NCI-H2196 (cell line): ENCODE results near the gene ABHD14A.
A peak's percentile ranks its signal among the peaks of the same experiment; 100 is the strongest.

ENCODE experiments used
- DNase-seq: peaks from one replicate; lab custom pipeline; 2025; ENCODE audit not compliant: unreplicated experiment; lab: John Stamatoyannopoulos, UW

Gene ABHD14A

DNA sequence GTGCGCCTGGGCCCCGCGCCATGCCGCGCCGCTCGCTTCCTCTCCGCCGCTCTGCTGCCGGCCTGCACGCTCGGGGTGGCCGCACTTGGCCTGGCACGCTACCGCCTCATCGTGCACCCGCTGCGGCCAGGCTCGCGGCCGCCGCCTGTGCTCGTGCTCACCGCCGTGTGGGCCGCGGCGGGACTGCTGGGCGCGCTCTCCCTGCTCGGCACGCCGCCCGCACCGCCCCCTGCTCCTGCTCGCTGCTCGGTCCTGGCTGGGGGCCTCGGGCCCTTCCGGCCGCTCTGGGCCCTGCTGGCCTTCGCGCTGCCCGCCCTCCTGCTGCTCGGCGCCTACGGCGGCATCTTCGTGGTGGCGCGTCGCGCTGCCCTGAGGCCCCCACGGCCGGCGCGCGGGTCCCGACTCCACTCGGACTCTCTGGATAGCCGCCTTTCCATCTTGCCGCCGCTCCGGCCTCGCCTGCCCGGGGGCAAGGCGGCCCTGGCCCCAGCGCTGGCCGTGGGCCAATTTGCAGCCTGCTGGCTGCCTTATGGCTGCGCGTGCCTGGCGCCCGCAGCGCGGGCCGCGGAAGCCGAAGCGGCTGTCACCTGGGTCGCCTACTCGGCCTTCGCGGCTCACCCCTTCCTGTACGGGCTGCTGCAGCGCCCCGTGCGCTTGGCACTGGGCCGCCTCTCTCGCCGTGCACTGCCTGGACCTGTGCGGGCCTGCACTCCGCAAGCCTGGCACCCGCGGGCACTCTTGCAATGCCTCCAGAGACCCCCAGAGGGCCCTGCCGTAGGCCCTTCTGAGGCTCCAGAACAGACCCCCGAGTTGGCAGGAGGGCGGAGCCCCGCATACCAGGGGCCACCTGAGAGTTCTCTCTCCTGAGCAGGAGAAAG, 18.7 kb upstream of the ABHD14A start:
- no peak for DNase-seq

DNA sequence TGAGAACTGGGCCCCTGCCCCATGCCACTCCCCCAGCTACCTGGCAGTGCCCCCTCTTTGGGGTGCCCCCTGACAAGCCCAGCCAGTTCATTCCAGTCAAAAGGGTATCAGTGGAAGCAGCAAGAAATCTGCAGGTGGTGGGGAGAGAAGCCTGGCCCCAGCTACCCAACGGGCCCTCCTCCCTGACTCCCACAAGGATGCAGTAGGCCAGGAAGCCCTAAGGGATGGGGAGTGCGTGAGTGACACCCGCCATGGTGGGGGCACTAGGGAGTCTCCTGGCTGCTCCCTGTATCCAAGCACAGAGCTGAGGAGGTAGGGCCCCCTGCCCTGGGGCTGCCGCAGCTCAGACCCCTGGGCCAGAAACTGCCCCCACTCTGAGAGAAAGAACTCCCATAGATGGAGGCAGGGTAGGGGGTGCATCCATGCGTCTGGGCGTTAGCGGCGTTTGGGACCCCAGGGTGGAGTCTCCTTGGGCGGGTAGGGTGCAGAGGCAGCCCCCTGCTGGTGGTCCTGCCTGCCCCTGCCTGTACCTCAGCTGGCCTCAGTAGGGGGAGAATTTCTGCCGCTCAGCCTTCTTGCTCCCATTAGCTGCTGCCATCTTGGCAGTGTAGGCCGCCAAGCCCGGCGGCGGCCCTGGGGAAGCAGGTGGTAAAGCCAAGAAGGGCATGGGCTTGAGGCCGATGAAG, 17.2 kb upstream of the ABHD14A start:
- no peak for DNase-seq

DNA sequence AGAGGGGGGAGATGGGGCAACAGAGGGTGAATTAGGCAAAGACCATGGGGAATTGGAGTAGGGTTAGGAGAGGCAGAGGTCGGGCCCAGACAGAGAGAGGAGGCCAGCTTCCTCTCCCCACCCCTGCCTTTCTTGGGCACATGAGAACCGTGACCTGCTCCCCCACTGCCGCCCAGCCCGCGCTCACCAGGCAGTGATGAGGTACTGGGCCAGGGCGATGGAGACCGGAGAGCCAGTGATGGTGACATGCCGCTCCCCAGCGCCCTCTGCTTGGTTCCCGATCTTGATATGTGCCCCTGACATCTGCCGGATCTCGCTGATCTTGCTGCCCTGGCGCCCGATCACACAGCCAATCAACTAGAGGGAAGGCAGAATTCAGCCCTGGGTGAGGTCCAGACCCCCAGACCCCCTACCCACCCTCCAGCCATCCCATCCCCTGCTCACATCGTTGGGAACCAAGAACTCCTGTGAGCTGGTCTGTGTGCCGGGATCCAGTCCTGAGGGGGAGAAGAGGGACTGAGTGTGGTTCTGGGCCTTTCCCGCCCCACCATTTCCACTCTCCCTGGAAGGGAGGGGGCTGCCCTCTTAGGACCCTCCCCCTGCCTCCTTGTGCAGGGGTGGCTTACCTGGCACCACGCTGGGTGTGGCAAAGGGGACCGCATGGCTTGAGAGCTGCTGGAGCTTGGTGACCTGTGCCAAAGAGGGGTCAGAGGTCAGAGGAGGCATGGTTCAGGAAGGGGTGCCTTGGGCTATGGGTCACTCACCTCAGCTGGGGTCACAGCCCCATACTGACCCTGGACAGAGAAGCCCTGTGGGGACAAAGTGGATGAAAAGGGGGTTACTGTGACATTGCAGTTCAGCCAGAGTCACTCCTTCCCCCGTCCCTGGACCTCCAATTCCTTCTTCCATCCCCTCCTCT, 16.0 kb upstream of the ABHD14A start:
- DNase-seq: no peak

DNA sequence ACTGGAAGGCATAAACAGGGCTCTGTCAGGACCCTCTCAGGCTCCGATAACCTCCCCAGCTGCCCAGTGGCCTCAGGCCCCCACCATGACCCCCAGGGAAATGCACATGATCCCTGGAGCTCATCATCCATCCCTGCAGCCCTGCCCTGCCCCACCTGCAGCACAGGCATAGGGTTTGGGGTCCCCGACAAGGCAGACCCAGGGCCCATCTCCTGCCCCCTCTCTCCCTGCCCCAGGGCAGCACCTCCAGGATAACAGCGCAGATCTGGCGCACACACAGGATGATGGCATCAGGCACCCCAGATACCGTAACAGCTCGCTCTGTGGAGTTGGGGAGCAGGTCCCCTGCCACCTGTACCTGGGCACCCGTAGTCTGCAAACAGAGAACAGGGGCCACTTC, 15.2 kb upstream of the ABHD14A start:
- no peak for DNase-seq

DNA sequence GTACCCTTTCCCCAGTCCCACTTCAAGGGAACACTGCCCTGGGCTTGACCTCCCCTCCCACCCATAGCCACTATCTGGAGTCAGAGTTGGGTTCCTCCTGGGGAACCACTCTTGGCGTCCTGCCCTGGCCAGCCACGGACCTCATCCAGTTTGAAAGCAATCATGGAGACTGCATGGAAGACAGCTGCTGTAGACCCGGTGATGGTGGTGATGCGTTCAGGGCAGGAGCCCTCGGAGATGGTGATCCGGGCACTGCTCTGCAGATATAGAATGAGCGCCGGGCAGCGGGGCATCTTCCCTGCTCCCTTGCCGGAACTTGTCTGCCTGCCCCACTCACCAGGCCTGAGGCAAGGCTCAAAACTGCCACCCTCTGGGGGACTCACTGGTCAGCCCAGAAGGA, 14.5 kb upstream of the ABHD14A start:
- no peak for DNase-seq

DNA sequence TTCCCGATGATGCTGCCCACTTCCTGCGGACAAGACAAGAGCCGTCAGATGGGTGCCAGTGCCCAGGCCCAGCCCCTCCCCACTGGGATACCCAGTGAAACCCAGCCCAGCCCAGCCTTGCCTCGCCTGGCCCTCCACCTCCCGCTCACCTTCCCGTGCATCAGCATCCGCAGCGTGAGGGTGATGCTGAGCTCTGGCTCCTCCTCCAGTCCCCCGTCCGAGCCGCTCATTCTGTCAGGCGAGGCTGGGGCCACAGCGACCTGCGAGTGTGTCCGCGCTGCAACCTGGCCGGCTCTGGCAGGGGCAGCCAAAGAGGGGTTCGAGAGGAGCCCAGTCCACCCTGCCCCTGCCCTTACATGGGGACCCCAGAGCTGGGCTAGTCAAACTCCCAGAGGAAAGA, 13.9 kb upstream of the ABHD14A start:
- DNase-seq: no peak

DNA sequence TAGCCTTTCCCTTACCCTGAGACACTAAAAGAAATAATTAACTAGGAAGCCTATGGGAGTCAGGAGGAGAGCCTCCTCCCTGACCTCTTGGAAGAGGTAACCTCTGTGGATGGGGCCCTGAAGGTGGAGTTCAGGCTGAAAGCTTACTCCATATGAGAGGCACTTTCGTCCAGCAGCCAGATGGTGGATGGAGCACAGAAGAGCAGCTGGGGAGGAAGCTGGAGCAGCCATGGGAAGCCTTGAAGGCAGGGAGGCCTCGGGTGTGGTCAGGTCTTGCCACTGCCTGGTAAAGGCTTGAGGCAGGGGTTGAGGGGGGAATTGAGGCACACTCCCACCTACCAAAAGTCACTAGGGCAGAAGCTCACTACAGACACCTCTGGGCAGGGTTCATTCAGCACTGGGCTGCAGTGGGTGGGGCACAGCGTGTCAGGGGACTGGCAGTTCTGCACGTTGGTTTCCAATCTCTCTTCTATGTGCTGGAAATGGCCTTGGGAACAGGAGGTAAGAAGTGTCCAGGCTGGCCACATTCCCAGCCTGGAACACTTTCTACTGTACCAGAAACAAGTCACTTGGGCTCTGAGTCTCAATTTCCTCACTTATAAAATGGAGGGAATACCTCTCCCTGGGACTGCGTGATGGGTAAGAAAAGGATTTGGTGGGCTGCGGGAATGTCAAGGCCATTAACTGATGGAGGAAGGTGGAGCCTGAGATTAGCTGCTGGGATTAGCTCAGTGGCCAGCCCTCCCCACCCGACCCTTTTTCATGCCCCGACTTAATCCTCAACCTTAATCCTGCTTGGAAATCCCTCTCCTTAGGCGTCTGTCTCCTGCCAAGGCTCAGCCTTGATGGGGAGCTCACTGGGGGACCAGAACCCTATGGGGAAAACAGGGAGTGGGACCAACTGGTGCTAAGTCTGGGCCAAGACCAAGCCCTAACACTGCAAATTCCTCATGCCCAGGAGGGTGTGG, 13.0 kb upstream of the ABHD14A start:
- no peak for DNase-seq

DNA sequence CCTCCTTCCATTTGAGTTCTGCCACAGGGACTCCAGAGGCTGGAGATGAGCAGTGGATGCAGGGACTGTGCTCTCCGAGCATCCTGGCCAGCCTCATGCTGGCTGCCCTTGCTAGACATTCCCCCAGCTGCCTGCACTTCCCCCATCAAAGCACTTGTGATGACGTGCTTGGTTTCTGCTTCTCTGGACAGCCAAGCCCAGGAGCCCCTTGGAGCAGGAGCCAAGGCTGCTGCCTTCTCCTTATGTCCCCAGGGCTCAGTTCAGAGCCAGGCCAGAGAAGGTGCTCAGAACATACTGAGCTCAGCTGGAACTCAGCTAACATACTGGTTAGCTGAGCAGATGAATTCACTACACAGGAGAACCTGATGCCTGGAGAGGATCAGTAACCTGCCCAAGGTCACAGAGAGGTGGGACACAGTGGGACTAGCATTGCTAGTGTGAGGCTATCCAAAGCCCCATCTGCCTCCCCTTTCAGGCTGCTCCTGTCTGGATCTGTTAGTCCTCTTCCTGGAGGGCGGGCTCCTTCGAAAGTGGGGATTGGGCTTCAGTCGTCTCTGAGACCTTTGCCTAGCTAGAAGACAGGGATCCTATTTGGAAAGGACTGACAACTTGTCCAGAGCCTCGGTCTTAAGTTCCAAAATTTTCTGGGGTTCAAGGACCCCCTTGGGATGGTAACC, 11.9 kb upstream of the ABHD14A start:
- no peak for DNase-seq

DNA sequence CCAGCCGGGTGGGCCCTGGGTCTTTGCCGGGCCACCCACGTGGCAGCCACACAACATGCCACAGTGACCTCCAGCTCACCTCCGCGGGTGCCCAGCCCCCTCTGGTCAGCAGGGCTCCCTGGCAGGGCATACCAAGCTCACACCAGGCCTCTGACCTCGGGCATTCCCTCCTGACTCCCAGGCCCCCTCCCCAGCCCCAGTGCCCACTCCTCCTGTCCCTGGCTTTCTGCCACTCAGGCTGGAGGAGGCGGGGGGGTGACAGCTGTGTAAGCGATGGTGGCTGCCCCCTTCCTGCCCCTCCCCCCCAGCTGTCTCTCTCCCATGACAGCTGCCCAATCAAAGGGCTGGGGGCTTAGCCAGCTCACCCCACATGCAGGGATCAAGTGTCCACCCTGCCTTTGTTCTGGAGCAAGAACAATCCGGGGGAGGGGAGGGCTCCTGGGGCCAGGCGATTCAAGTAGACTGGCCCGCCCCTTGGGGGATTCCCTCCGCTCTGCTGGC, 10.9 kb upstream of the ABHD14A start:
- DNase-seq: no peak

DNA sequence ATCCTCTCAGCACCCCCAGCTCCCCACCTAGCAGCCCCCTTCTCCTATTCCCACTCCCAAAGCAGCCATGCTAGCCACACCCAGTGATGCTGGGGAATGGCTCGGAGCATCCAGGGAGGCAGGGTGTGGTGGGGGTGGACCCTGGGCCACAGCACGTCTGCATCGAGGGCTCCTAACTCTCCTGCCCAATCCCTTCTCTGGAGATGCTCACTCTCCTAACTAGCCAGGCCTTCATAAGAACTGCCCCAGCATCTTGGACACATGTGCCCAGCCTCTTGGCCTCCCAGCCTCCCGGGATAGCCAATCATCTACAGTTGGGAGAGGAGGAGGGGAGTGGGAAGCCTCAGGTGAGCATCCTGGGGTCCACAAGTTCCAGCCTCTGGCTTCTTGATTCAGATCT, 10.3 kb upstream of the ABHD14A start:
- no peak for DNase-seq

DNA sequence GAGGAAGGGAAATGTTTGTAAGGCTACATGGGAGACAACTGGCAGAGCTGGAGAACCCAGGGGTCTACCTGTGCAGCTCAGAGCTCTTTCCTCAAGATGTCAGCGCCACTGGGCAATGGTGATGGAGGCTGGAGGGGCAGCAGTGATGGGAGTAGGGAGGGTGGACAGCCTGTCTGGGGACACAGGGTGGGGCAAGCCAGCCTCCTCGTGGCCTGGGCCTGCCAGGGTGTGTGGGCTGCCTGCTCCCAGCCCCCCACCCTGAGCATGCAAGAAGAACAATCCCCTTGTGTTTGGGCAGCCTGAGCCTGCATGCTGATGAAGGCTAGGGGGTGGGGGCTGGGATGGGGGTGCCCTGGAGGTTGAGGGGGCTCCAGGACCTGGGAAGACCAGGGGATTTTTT, 8.8 kb upstream of the ABHD14A start:
- DNase-seq: no peak

DNA sequence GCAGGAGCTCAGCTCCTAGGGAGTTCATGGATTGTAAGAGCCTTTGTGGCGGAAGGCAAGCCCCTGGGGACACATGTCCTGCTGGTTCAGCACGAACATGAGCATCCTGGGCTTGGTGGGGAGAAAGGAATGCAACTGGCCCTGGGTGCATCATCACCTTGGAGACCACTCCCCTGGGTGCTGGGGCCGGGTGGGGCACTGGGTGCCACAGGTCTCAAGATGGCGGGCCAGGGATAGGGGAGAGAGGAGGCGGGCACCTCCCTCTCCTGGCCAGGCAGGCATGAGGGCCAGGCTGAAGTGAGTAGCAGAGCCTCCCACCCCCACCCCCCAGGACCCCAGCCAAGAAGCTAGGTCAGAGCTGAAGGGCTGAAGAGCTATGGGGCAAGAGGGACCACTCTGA, 8.4 kb upstream of the ABHD14A start:
- no peak for DNase-seq

DNA sequence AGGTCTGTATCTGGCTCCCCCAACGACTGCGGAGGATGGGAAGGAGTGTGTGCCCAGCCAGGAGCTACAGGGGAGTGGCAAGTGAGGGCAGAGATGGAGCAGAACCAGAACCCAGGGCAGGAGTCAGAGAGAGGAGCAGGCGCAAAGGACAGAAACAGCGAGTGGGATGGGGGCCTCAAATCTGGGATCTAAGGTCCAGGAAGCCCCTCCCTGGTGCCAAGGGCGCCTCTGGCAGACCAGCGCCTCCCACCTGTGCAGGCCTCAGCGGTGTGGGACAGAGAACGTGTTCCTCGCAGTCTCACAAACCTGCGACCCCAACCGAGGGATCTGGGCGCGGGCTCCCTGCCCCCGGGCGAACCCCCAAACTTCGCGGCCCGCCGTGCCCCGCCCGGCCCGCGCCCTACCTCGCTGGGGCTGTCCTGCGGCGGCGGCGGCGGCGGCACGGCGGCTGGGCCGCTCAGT, 7.9 kb upstream of the ABHD14A start:
- DNase-seq: no peak

DNA sequence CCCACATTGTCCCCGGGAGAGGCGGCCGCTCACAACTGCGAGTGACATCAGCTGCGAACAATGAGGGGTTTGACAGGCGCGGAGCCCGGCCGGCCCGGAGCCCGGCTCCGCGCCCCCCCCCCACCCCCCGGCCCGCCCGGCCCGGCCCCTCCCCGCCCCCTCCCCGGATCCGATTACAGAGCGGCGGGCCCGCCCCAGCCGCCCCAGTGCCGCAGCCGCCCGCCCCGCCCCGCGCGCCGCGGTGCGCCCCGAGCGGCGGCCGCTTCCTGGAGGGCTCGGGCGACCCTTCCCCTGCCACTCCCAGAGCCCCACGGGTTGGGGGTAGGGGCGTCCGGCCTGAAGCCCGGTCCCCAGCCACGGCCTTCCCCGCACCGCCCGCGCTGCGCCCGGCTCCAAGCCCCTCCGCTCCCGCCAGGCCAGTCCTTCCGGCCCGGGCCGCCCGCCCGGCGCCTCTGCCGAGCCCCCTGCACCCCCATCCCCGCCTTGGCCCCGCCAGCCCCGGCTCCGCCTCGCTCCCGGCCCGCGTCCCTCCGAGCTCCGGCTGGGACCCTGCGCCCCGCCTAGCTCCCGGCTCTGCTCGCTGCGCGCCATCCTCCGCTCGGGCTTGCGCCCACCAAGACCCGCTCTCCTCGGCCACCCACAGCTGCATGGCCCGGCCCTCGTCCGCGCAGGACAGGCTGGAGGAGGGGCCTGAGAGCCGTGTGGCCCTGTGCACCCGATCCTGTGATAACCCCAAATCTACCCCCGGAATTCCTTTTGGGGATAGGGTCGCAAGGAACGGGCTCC, 7.3 kb upstream of the ABHD14A start, which contains the start of gene PCBP4:
Gene PCBP4 (minus strand): TSS at position 71 of the 786 bp plus-strand sequence. CDS start 6,214 bp downstream, outside the sequence.
- no peak for DNase-seq

DNA sequence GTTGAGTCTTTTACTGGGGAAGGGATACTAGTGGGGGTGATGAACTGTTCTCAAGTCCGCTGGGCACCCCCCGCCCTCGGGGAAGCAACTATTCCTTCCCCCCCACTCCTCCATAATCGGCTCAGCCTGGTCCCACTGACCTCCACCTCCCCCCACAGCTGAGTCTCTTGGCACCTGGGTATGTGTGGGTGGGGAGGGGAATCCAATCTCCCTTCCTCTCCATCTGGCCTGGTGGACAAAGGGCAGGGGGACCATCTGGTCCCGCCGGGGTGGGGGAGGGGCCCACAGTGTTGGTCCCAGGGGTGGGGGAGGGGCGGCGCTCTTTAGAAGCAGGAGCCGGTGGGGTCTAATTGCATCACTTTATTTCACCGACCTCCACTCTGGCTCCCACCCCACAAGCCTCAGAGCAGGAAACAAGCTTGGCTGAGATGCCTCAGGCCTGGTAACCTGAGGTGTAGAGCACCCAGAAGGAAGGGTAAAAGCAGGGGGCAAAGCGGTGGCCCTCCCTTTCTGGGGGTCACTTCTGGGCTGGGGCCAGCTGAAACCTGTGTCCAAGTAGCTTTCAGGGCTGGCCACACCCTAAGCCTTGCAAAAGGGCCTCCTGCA, 6.6 kb upstream of the ABHD14A start:
- peak; percentile 13 for DNase-seq

DNA sequence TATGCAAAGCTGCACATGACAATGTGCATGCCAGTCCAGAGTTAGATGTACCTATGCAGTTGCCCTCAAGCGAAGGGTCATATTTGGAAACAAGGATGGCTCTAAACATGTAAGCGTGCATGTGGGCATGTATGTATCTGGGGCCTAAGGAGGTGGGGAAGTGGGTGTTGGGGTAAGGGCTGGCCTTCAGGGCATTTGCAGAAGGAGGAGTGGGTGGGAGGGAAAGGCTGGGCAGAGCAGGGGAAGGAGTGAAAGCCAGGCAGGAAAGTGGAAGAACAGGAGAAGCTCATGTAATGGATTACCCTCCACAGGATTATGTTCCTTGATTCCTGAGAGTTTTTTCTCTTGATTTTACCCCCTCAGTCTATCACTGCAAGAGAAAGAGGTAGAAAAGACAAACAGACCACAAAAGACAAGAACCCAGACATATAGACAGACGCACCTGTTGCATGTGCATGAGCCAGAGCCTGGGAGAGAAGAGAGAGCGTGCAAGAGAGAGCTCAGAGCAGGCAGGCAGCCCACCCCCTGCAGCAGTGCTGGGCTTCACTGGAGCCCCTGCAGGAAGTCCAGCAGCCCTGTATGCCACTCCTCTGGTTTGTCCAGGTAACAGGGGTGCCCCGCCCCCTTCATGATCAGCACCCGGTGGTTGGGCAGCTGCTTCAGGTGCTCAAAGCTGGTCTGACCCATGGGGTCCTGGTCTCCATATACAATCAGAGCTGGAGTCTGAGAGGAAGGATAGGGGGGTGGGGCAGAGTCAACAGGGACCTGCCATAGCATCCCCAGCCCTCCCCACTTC, 5.8 kb upstream of the ABHD14A start:
- no peak for DNase-seq

DNA sequence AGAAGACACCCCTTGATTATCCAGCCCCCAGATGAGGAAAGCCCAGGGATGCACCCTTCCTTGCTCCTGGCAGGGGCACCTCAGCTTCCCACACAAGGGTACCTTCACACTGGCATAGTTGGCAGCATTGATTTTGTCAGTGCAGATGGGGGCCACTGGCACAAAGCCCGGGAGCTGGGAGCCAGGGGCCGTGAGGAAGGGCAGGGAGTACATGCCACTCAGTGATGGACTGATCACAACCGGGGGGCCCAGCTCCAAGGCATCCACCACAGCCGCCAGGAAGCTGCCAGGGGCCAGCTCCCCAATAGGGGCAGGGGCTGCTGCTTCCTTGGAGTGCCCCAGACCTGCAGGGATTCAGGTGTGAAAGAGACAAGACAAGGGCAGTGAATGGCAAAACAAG, 5.0 kb upstream of the ABHD14A start:
- no peak for DNase-seq
